Sigmoid colon (tissue), 7 donors: ENCODE data around the gene PCDHGB4. TPM values are rescaled to one million over a fixed set of nuclear protein-coding genes. Genes with fewer than 3 reads are reported as not detected.
A peak's percentile ranks its signal among the peaks of the same experiment; 100 is the strongest.

Source experiments
- DNase-seq: peaks from one replicate; pipeline ENCODE4 v3.0.0-alpha.2; 2019
- H3K27ac ChIP-seq, 4 donors: fragments of 200-600 bp; sonication (generic); one replicate each; pipeline ENCODE4 v1.5.1; 2016 to 2019; ENCODE audit warnings: mild to moderate bottlenecking in 1 of 4
- H3K27me3 ChIP-seq, 3 donors: fragments of 200-600 bp; sonication (generic); one replicate each; pipeline ENCODE4 v1.5.1; 2019; ENCODE audit warnings: mild to moderate bottlenecking in 1 of 3
- H3K36me3 ChIP-seq, 4 donors: fragments of 200-600 bp; sonication (generic); one replicate each; pipeline ENCODE4 v1.5.1; 2016 to 2019
- H3K4me1 ChIP-seq, 4 donors: fragments of 200-600 bp; sonication (generic); one replicate each; pipeline ENCODE4 v1.5.1; 2017 to 2019
- H3K4me3 ChIP-seq, 4 donors: fragments of 200-600 bp; sonication (generic); one replicate each; pipeline ENCODE4 v1.5.1; 2017 to 2019; ENCODE audit warnings: mild to moderate bottlenecking in 2 of 4, moderate library complexity in 1 of 4
- H3K9me3 ChIP-seq, 4 donors: fragments of 200-600 bp in 3 of 4; sonication (generic) in 3 of 4; one replicate each; pipeline versions ENCODE4 v1.5.1 to v1.6.1; 2013 to 2019
- CTCF ChIP-seq, 4 experiments: fragments of 450-650 bp in 3 of 4; fragments of 200-600 bp in 1 of 4; IDR thresholded peaks; one replicate each; pipeline ENCODE4 v1.5.1; 2016 to 2019; ENCODE audit warnings: antibody characterized with exemption in 4 of 4, mild to moderate bottlenecking in 3 of 4, moderate library complexity in 2 of 4
- EP300 ChIP-seq, 4 donors: sonication (generic); formaldehyde crosslinking; IDR thresholded peaks; one replicate each; pipeline ENCODE4 v1.6.1; 2017; ENCODE audit warnings: antibody characterized with exemption in 4 of 4
- POLR2A ChIP-seq, 2 donors: fragments of 450-650 bp; IDR thresholded peaks; one replicate each; pipeline ENCODE4 v1.6.1; 2016; ENCODE audit warnings: antibody characterized with exemption in 2 of 2, mild to moderate bottlenecking in 2 of 2, moderate library complexity in 2 of 2
- POLR2AphosphoS5 ChIP-seq, 4 donors: sonication (generic); formaldehyde crosslinking; IDR thresholded peaks; one replicate each; pipeline ENCODE4 v1.6.1; 2017; ENCODE audit warnings: antibody characterized with exemption in 4 of 4
- WGBS, 2 donors: extraction: QIAGEN DNeasy Blood & Tissue Kit; methylation state at CpG; one replicate each; pipeline ENCODE4 v1.1.7; 2013; 5-methylcytosine and 5-hydroxymethylcytosine counted together
- intact Hi-C: fragments of 100-400 bp; cut with DNase I; formaldehyde crosslinking; loops from one replicate; pipeline ENCODE4 v1.15.1; 2023
- polyA plus RNA-seq, 3 donors: library from polyadenylated mRNA; stranded (reverse); fragments of 200-250 nt; gene quantifications; one replicate each; pipeline ENCODE4 v1.2.3, GENCODE V29; 2013
- total RNA-seq, 4 donors: library from RNA; depleted of rRNA; stranded (reverse); fragments of >200 nt; gene quantifications; one replicate each; pipeline ENCODE4 v1.1.0, GENCODE V29; 2016
- donor health status: healthy with polysubstance abuse.
- donor health status: Bipolar disorder and iron deficiency.
- donor health status: healthy.

Gene PCDHGB4
- total and polyA plus RNA-seq, 7 donors, result 0.54 to 9.1 (median 6.1) TPM; not detected in 2

GRCh38 chr5:141419074-141419880 lies 31.8 kb downstream of the PCDHGB4 start:
- Histone ChIP-seq H3K9me3 (peaks cover 58 to 90% (median 81%) of the 10 kb centered on the region in 4 donors), H3K27ac (no peak overlapping the region), H3K4me1 (peaks cover 0 to 4% (median 2%) of the 10 kb centered on the region in 4 donors), H3K4me3 (no peak overlapping the region), H3K27me3 (no peaks in the 10 kb centered on the region), H3K36me3 (no peaks in the 10 kb centered on the region)
- 37 to 71% methylated on average over 74 of the region's 74 CpGs for WGBS, 2 donors
- TF ChIP-seq POLR2A (IDR thresholded peaks at IDR 0.05), result no peak
- TF ChIP-seq CTCF (IDR thresholded peaks at IDR 0.05), result no peak
- TF ChIP-seq POLR2AphosphoS5 (IDR thresholded peaks at IDR 0.05), result no peak
- no peak for TF ChIP-seq EP300 (IDR thresholded peaks at IDR 0.05)
- intact Hi-C loops, result loop anchor here (5.0 kb wide), 2 partner anchors 58 to 138 kb away; partner anchors contain the start of gene PCDHGC3
- DNase-seq, result no peak

GRCh38 chr5:141420855-141421488 lies 33.5 kb downstream of the PCDHGB4 start, which contains the start of gene PCDHGA11:
PCDHGA11 (plus strand) TSS chr5:141421051; CDS start chr5:141421228, 177 bp downstream.
- Histone ChIP-seq H3K9me3 (peaks cover 52 to 91% (median 75%) of the 10 kb centered on the region in 4 donors), H3K4me3 (peak within 1 kb of the TSS in 3 of 4 donors; percentile 18 to 34 (median 26)), H3K36me3 (peaks cover 0 to under 1% (median 0%) of the 10 kb centered on the region in 4 donors), H3K27ac (no peak within 1 kb of the TSS), H3K27me3 (no peaks in the 10 kb centered on the region), H3K4me1 (peaks cover 0 to 4% (median 2%) of the 10 kb centered on the region in 4 donors)
- TF ChIP-seq CTCF (IDR thresholded peaks at IDR 0.05), result no peak
- no peak for TF ChIP-seq EP300 (IDR thresholded peaks at IDR 0.05)
- TF ChIP-seq POLR2AphosphoS5 (IDR thresholded peaks at IDR 0.05), result no peak
- TF ChIP-seq POLR2A (IDR thresholded peaks at IDR 0.05), result no peak
- 10 to 44% methylated on average over 42 of the region's 42 CpGs for WGBS, 2 donors
- no peak for DNase-seq
- intact Hi-C loops, result no loop called here

GRCh38 chr5:141421489-141421855 lies 34.0 kb downstream of the PCDHGB4 start:
- Histone ChIP-seq H3K4me3 (peak overlapping the region in 3 of 4 donors; percentile 18 to 34 (median 26)), H3K27ac (no peak overlapping the region), H3K9me3 (peaks cover 55 to 91% (median 75%) of the 10 kb centered on the region in 4 donors), H3K27me3 (no peaks in the 10 kb centered on the region), H3K36me3 (peaks cover 0 to 6% (median 0%) of the 10 kb centered on the region in 4 donors), H3K4me1 (peaks cover 0 to 4% (median 2%) of the 10 kb centered on the region in 4 donors)
- intact Hi-C loops, result no loop called here
- TF ChIP-seq POLR2AphosphoS5 (IDR thresholded peaks at IDR 0.05), result no peak
- TF ChIP-seq EP300 (IDR thresholded peaks at IDR 0.05), result no peak
- TF ChIP-seq CTCF (IDR thresholded peaks at IDR 0.05), result no peak
- no peak for TF ChIP-seq POLR2A (IDR thresholded peaks at IDR 0.05)
- DNase-seq, result no peak
- WGBS, 2 donors, result 12 to 29% methylated on average over 13 of the region's 13 CpGs

GRCh38 chr5:141422742-141423291 lies 35.3 kb downstream of the PCDHGB4 start:
- H3K27me3 ChIP-seq, result no peaks in the 10 kb centered on the region
- H3K4me1 ChIP-seq, result peaks cover 0 to 4% (median 2%) of the 10 kb centered on the region in 4 donors
- peaks cover 0 to 8% (median 0%) of the 10 kb centered on the region in 4 donors for H3K36me3 ChIP-seq
- H3K9me3 ChIP-seq, result peaks cover 65 to 98% (median 82%) of the 10 kb centered on the region in 4 donors
- WGBS, 2 donors, result 28 to 54% methylated on average over 42 of the region's 42 CpGs
- DNase-seq, result no peak
- no peak for TF ChIP-seq POLR2A (IDR thresholded peaks at IDR 0.05)
- TF ChIP-seq CTCF (IDR thresholded peaks at IDR 0.05), result no peak
- no peak for TF ChIP-seq EP300 (IDR thresholded peaks at IDR 0.05)
- TF ChIP-seq POLR2AphosphoS5 (IDR thresholded peaks at IDR 0.05), result no peak
- no peak overlapping the region for H3K27ac ChIP-seq
- intact Hi-C loops, result no loop called here
- no peak overlapping the region for H3K4me3 ChIP-seq
